H1 (cell line): ENCODE measurements around the gene RAB31. TPM values are rescaled to one million over a fixed set of nuclear protein-coding genes. Genes with fewer than 3 reads are reported as not detected.

Source experiments
- CTCF ChIA-PET: fragments of 300-600 bp; sonication (Branson Sonifier 250); formaldehyde crosslinking; loops from one replicate; lab custom pipeline; 2021; ENCODE audit not compliant: partially characterized antibody; lab: Charles Lee
- POLR2A ChIA-PET: fragments of 300-600 bp; sonication (Branson Sonifier 250); formaldehyde crosslinking; loops from one replicate; lab custom pipeline; 2021; ENCODE audit warnings: inconsistent platforms; ENCODE audit not compliant: partially characterized antibody; lab: Charles Lee
- DNase-seq, 2 experiments: peaks; one replicate each; pipeline versions ENCODE4 v3.0.0 to v3.0.0-alpha.2; 2010 to 2022; ENCODE audit warnings: low spot score in 2 of 2, low read depth in 1 of 2, mixed read lengths in 1 of 2
- FAIRE-seq: peaks from 2 replicates; lab custom pipeline; 2011; peaks lifted over from hg19 to GRCh38; lab: Jason Lieb, UNC
- H2AFZ ChIP-seq: 2 replicates; pipeline ENCODE4 v1.8.1; 2012; ENCODE audit warnings: low read length, inconsistent platforms
- H2AK5ac ChIP-seq: 2 replicates; pipeline ENCODE4 v1.6.1; 2013; ENCODE audit warnings: low read depth, low read length
- H2BK120ac ChIP-seq: replicated peaks from 2 replicates; pipeline ENCODE3; 2013; ENCODE audit warnings: low read depth, low read length, inconsistent platforms
- H2BK12ac ChIP-seq: 2 replicates; pipeline ENCODE4 v1.6.1; 2013; ENCODE audit warnings: low read depth, low read length
- H2BK15ac ChIP-seq: 2 replicates; pipeline ENCODE4 v1.6.1; 2013; ENCODE audit warnings: low read length
- H2BK20ac ChIP-seq: 2 replicates; pipeline ENCODE4 v1.6.1; 2013; ENCODE audit warnings: low read length
- H2BK5ac ChIP-seq: 2 replicates; pipeline ENCODE4 v1.6.1; 2013; ENCODE audit warnings: low read depth, low read length
- H3K14ac ChIP-seq: 2 replicates; pipeline ENCODE4 v1.6.1; 2013; ENCODE audit warnings: inconsistent platforms; ENCODE audit not compliant: insufficient read length
- H3K18ac ChIP-seq: 2 replicates; pipeline ENCODE4 v1.6.1; 2013; ENCODE audit warnings: low read length; ENCODE audit errors: extremely low read depth
- H3K23ac ChIP-seq: 2 replicates; pipeline ENCODE4 v1.6.1; 2013; ENCODE audit warnings: inconsistent platforms; ENCODE audit not compliant: insufficient read length
- H3K23me2 ChIP-seq: 2 replicates; pipeline ENCODE4 v1.6.1; 2013; ENCODE audit warnings: low read depth, low read length
- H3K27ac ChIP-seq: 2 replicates; pipeline ENCODE4 v1.6.1; 2011; ENCODE audit warnings: low read depth, low read length, inconsistent platforms
- H3K27me3 ChIP-seq, 4 experiments: replicated peaks in 1 of 4; 1 replicate in 1 of 4; 2 replicates in 3 of 4; pipeline versions ENCODE4 v1.6.1 to v1.8.1; 2011 to 2013; ENCODE audit warnings: low read length in 3 of 4, mild to moderate bottlenecking in 3 of 4, inconsistent platforms in 2 of 4, mixed read lengths in 2 of 4, moderate library complexity in 1 of 4; ENCODE audit not compliant: control insufficient read depth in 3 of 4, insufficient read depth in 3 of 4; ENCODE audit errors: extremely low read depth in 1 of 4
- H3K36me3 ChIP-seq, 4 experiments: 2 replicates each; pipeline versions ENCODE4 v1.6.1 to v1.8.1; 2011 to 2013; ENCODE audit warnings: mild to moderate bottlenecking in 4 of 4, low read length in 3 of 4, moderate library complexity in 2 of 4, control low read depth in 1 of 4, inconsistent platforms in 1 of 4; ENCODE audit not compliant: insufficient read depth in 4 of 4, control insufficient read depth in 2 of 4
- H3K4ac ChIP-seq: replicated peaks from 2 replicates; pipeline ENCODE3; 2013; ENCODE audit warnings: low read length, low read depth, mixed read lengths, inconsistent platforms; ENCODE audit not compliant: insufficient read length
- H3K4me1 ChIP-seq, 4 experiments: replicated peaks in 1 of 4; 1 replicate in 1 of 4; 2 replicates in 3 of 4; pipeline versions ENCODE4 v1.6.1 to v1.8.1; 2011 to 2013; ENCODE audit warnings: low read length in 3 of 4, inconsistent platforms in 2 of 4, mixed read lengths in 1 of 4; ENCODE audit not compliant: insufficient read depth in 4 of 4, control insufficient read depth in 3 of 4
- H3K4me2 ChIP-seq, 2 experiments: 2 replicates each; pipeline versions ENCODE4 v1.6.1 to v1.8.1; 2011 to 2013; ENCODE audit warnings: low read depth in 2 of 2, low read length in 2 of 2, control low read depth in 1 of 2, inconsistent platforms in 1 of 2, mild to moderate bottlenecking in 1 of 2; ENCODE audit not compliant: insufficient read depth in 1 of 2
- H3K4me3 ChIP-seq, 4 experiments: fragments of 200-600, 300-600 bp in 1 of 4; sonication (generic), shearing (Covaris generic), sonication (Bioruptor Twin) in 1 of 4; 2 replicates each; pipeline versions ENCODE4 v1.5.1 to v1.8.1; 2011 to 2016; ENCODE audit warnings: low read length in 4 of 4, low read depth in 3 of 4, control low read depth in 2 of 4, inconsistent platforms in 2 of 4, mild to moderate bottlenecking in 2 of 4, mixed read lengths in 1 of 4, moderate library complexity in 1 of 4; ENCODE audit not compliant: insufficient read depth in 2 of 4; ENCODE audit errors: extremely low read depth in 1 of 4
- H3K56ac ChIP-seq: replicated peaks from 2 replicates; pipeline ENCODE3; 2013; ENCODE audit warnings: low read depth, mild to moderate bottlenecking, mixed read lengths, low read length, inconsistent platforms; ENCODE audit not compliant: insufficient read length
- H3K79me1 ChIP-seq: 2 replicates; pipeline ENCODE4 v1.6.1; 2013; ENCODE audit warnings: low read depth, low read length, control low read depth
- H3K79me2 ChIP-seq, 2 experiments: 2 replicates each; pipeline versions ENCODE4 v1.6.1 to v1.8.1; 2012 to 2013; ENCODE audit warnings: low read length in 2 of 2, mild to moderate bottlenecking in 2 of 2, inconsistent platforms in 1 of 2; ENCODE audit not compliant: insufficient read depth in 2 of 2, control insufficient read depth in 1 of 2
- H3K9ac ChIP-seq, 4 experiments: replicated peaks in 1 of 4; 1 replicate in 1 of 4; 2 replicates in 3 of 4; pipeline versions ENCODE4 v1.6.1 to v1.8.1; 2011 to 2013; ENCODE audit warnings: low read depth in 3 of 4, low read length in 3 of 4, control low read depth in 2 of 4, mild to moderate bottlenecking in 2 of 4, moderate library complexity in 2 of 4, inconsistent platforms in 1 of 4; ENCODE audit errors: extremely low read depth in 1 of 4
- H3K9me3 ChIP-seq, 2 experiments: 2 replicates each; pipeline versions ENCODE4 v1.6.1 to v1.8.1; 2012 to 2013; ENCODE audit warnings: mild to moderate bottlenecking in 2 of 2, moderate library complexity in 2 of 2, control low read depth in 1 of 2, inconsistent platforms in 1 of 2, low read depth in 1 of 2, low read length in 1 of 2, mixed read lengths in 1 of 2; ENCODE audit not compliant: insufficient read depth in 2 of 2
- H4K20me1 ChIP-seq, 2 experiments: replicated peaks in 1 of 2; 2 replicates each; pipeline versions ENCODE3 to v1.8.1; 2011 to 2013; ENCODE audit warnings: inconsistent platforms in 2 of 2, low read length in 2 of 2, mild to moderate bottlenecking in 1 of 2; ENCODE audit not compliant: insufficient read depth in 2 of 2, control insufficient read depth in 1 of 2
- H4K5ac ChIP-seq: 2 replicates; pipeline ENCODE4 v1.6.1; 2013; ENCODE audit warnings: low read length, low read depth, mixed read lengths, inconsistent platforms; ENCODE audit not compliant: insufficient read length
- H4K8ac ChIP-seq: 2 replicates; pipeline ENCODE4 v1.8.0; 2013; ENCODE audit warnings: mild to moderate bottlenecking, moderate library complexity, low read length, inconsistent platforms; ENCODE audit not compliant: insufficient read depth; ENCODE audit errors: extremely low read depth
- H4K91ac ChIP-seq: replicated peaks from 2 replicates; pipeline ENCODE3; 2013; ENCODE audit warnings: low read length, mixed read lengths, inconsistent platforms; ENCODE audit not compliant: insufficient read length
- KDM1A ChIP-seq: fragments of 200-600, 300-600 bp; sonication (generic); IDR thresholded peaks from 2 replicates; pipeline ENCODE4 v1.7.1; 2016; ENCODE audit warnings: mild to moderate bottlenecking, low read length, borderline replicate concordance
- MAX ChIP-seq: IDR thresholded peaks from 2 replicates; pipeline ENCODE4 v1.6.1; 2012; ENCODE audit warnings: inconsistent platforms
- WGBS, 2 experiments: shearing (Covaris generic) in 1 of 2; methylation state at CpG; one replicate each; pipeline versions ENCODE4 v1.1.6 to v1.1.7; 2013 to 2015; ENCODE audit warnings: low lambda C conversion rate in 2 of 2, mixed read lengths in 2 of 2, inconsistent platforms in 1 of 2, low coverage in 1 of 2, missing lambda C conversion rate in 1 of 2; ENCODE audit not compliant: insufficient replicate concordance in 2 of 2, insufficient coverage in 1 of 2, insufficient read length in 1 of 2; ENCODE audit errors: extremely low coverage in 1 of 2, missing lambda C conversion rate in 1 of 2; 5-methylcytosine and 5-hydroxymethylcytosine counted together
- polyA plus RNA-seq, 7 experiments: library from polyadenylated mRNA; depleted of rRNA in 3 of 7; stranded (reverse) in 5 of 7; unstranded in 2 of 7; fragments of >200 nt in 5 of 7; fragments of 200-250 nt in 2 of 7; gene quantifications; 1 replicate in 5 of 7; 2 replicates in 1 of 7; 4 replicates in 1 of 7; pipeline versions ENCODE4 v1.2.1 to v1.2.3, GENCODE V29; 2011 to 2013; ENCODE audit warnings: missing spikeins in 2 of 7, mixed read lengths in 2 of 7
- total RNA-seq: library from RNA; stranded (reverse); fragmentation: NEBNext Ultra II Directional; extraction: Animal tissue kit (Norgen Biotek cat#: 25700); gene quantifications from 2 replicates; pipeline ENCODE4 v1.2.1, GENCODE V29; 2021

The RAB31 gene
- total and polyA plus RNA-seq, 2 of the 8 experiments (the other 6 are each of a cell fraction or from before 2014, with no cell fraction given), result 15.2 to 40.9 TPM

- H2BK15ac ChIP-seq, result no peak overlapping the region
- no peak overlapping the region for H3K4ac ChIP-seq
- FAIRE-seq, result no peak
- no peaks in the 10 kb centered on the region for H3K23me2 ChIP-seq
- no peak overlapping the region for H3K4me3 ChIP-seq
- H4K5ac ChIP-seq, result no peak overlapping the region
- whole genome bisulfite sequencing, 2 experiments, result 84% methylated on average over 4 of the region's 4 CpGs; no CpG with 5 or more reads in 1 of the 2 experiments
- DNase-seq, result no peak
- no peak overlapping the region for H4K91ac ChIP-seq
- POLR2A ChIA-PET, result no interaction called here
- no peak overlapping the region for H4K8ac ChIP-seq
- no peak overlapping the region for H2BK5ac ChIP-seq
- H3K23ac ChIP-seq, result no peak overlapping the region
- H3K79me2 ChIP-seq, result no peaks in the 10 kb centered on the region; a peak in 1 of 4 replicates
- H3K79me1 ChIP-seq, result no peaks in the 10 kb centered on the region
- H4K20me1 ChIP-seq, result no peaks in the 10 kb centered on the region
- H3K4me2 ChIP-seq, result no peak overlapping the region
- H2AK5ac ChIP-seq, result no peak overlapping the region
- CTCF ChIA-PET, result interaction anchor here (0.6 to 2.1 kb wide), 5 partner anchors 10 to 55 kb away, joined by 3 to 9 read pairs (median 3); no protein-coding TSS in a partner anchor
- no peak overlapping the region for H3K14ac ChIP-seq
- peaks cover 9 to 14% (median 12%) of the 10 kb centered on the region in 4 experiments for H3K4me1 ChIP-seq
- no peak overlapping the region for H2BK20ac ChIP-seq
- no peaks in the 10 kb centered on the region for H3K9me3 ChIP-seq
- no peaks in the 10 kb centered on the region for H3K36me3 ChIP-seq
- no peak overlapping the region for H3K9ac ChIP-seq
- H3K56ac ChIP-seq, result no peak overlapping the region
- H2BK120ac ChIP-seq, result no peak overlapping the region
- H3K18ac ChIP-seq, result no peak overlapping the region
- H2BK12ac ChIP-seq, result no peak overlapping the region
- no peaks in the 10 kb centered on the region for H3K27me3 ChIP-seq
- no peak overlapping the region for H2AFZ ChIP-seq
- no peak overlapping the region for H3K27ac ChIP-seq
- TF ChIP-seq KDM1A (no peak), MAX (no peak)
Observed at GRCh38 chr18:9737006-9737405, 28.9 kb downstream of the RAB31 start.
